GM21825 (cell line): ENCODE data around the gene ZNF267.
"Not testable (repeated sequence)": the region's sequence is repeated elsewhere in the genome, so short reads cannot be mapped to it uniquely, and the experiment has no call there.

ENCODE experiments used
- ATAC-seq: cut with Tn5 transposase; IDR thresholded peaks from one replicate; pipeline ENCODE4 v1.9.1; 2021; ENCODE audit warnings: mild to moderate bottlenecking, moderate library complexity; ENCODE audit not compliant: unreplicated experiment

Gene ZNF267

GRCh38 chr16:31877876-31878642 lies 4.5 kb downstream of the ZNF267 start:
- no peak for ATAC-seq

DNA sequence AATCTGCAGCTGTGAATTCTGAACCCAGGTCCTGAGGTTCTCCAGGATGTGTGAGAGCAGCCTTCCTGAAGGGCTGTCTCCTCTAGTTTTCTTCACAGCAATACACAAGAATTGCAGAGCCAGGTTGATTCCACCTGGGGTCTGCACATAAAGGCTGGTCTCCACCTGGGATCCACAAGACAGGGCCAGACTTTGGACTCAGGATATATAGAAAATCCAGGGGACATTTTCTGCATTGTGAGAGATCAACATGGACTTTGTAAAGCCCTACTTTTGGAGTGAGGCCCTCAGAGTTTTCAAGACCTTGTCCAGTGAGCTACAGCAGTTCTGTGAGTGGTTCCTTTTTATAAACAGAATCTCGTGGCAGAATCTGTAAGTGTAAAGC lies 6.3 kb downstream of the ZNF267 start:
- no peak for ATAC-seq

GRCh38 chr16:31880322-31880979 lies 6.8 kb downstream of the ZNF267 start:
- ATAC-seq: no peak

- ATAC-seq: no peak
Observed at GRCh38 chr16:31886227-31886626, 12.6 kb downstream of the ZNF267 start.

DNA sequence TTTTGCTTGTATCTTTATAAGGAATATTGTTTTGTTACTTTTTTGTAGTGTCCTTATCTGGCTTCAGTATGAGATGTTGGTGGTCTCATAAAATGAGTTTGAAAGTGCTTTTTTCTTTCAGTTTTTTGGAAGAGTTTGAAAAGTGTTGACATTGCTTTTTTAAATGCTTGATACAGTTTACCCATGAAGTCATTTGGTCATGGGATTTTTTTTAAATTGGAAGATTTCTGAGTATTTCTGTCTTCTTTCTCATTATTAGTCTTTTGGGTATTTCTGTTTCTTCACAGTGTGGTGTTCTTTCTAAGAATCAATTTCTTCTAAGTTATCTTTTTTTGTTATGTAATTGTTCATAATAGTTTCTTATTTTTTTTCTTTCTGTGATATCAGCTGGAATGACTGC lies 15.1 kb downstream of the ZNF267 start:
- ATAC-seq: no peak

GRCh38 chr16:31892111-31892510 lies 18.5 kb downstream of the ZNF267 start:
- ATAC-seq: not testable (repeated sequence)

- ATAC-seq: no peak
Observed at GRCh38 chr16:31893824-31894223, 20.2 kb downstream of the ZNF267 start.

DNA sequence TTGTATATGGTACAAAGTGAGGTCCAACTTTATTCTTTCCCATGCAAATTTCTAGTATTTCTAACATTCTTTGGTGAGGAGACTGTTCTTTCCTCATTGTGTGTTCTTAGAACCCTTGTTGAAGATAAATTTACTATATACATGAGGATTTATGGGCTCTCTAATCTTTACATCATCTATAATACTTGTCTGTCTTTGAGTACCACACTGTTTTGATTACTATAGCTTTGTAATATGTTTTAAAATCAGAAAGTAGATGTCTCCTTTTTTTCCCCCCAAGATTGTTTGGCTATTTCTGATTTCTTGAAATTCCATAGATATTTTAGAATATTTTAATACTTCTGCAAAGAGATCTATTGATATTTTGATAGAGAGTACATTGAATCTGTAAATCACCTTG lies 23.7 kb downstream of the ZNF267 start:
- ATAC-seq: no peak

GRCh38 chr16:31899505-31899904 lies 25.9 kb downstream of the ZNF267 start:
- no peak for ATAC-seq

DNA sequence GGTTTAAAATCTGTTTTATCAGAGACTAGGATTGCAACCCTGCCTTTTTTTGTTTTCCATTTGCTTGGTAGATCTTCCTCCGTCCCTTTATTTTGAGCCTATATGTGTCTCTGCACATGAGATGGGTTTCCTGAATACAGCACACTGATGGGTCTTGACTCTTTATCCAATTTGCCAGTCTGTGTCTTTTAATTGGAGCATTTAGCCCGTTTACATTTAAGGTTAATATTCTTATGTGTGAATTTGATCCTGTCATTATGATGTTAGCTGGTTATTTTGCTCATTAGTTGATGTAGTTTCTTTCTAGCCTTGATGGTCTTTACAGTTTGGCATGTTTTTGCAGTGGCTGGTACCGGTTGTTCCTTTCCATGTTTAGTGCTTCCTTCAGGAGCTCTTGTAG lies 31.0 kb downstream of the ZNF267 start:
- ATAC-seq: not testable (repeated sequence)

DNA sequence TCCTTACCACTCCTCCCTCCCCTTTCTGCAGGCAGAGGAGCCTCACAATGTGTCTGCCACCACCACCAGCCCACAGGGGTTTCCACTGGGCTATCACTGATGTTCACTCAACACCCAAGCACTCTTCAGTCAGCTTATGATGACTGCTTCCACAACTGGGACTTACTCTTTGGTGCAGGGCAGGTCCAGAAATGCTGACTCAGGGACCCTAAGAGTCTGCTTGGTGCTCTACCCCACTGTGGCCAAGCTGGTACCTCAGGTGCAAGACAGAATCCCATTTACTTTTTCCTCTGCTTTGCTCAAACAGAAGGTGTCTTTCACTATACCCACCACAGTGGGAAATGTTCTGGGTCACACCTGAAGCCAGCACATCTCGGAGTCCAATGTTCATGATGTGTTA lies 40.1 kb downstream of the ZNF267 start:
- no peak for ATAC-seq

GRCh38 chr16:31916056-31916488 lies 42.5 kb downstream of the ZNF267 start:
- ATAC-seq: no peak

- no peak for ATAC-seq
Observed at GRCh38 chr16:31920373-31920772, 46.8 kb downstream of the ZNF267 start.

DNA sequence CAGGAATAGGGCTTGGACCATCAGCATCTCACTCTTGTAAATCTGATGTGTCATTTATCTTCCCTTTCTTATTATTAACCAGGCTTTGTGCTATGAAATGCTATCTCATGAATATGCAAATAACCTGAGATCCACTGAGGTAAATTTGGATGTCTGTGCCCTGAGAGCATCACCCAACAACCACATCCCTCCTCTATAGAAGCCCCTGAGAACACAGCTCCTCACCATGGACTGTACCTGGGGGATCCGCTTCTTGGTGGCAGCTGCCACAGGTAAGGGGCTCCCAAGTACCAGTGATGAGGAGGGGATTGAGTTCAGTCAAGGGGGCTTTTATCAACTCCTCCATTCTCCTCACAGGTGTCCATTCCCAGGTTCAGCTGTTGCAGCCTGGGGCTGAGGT lies 78.2 kb downstream of the ZNF267 start:
- not testable (repeated sequence) for ATAC-seq

- ATAC-seq: not testable (repeated sequence)
Observed at GRCh38 chr16:31952206-31952605, 78.6 kb downstream of the ZNF267 start.

DNA sequence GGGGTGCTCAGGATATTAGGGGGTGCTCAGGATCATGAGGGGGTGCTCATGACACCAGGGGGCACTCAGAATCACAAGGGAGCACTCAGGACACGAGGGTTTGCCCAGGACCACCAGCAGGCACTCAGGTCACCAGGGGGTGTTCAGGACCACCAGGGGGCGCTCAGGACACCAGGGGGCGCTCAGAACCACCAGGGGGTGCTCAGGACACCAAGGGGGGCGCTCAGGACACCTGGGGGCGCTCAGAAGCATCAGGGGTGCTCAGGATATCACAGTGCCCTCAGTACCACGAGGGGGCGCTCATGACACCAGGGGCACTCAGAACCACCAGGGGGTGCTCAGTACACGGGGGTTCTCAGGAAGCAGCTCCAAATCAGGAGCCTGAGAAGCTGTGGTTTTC lies 82.6 kb downstream of the ZNF267 start:
- not testable (repeated sequence) for ATAC-seq

GRCh38 chr16:31960186-31960910 lies 86.7 kb downstream of the ZNF267 start:
- ATAC-seq: not testable (repeated sequence)
